HCT116 (cell line): ENCODE data around the gene SPARC. TPM values are rescaled to one million over a fixed set of nuclear protein-coding genes. Genes with fewer than 3 reads are reported as not detected.
A peak's percentile ranks its signal among the peaks of the same experiment; 100 is the strongest.

Experiments used
- ATAC-seq: fragments of 200-7000 bp; cut with Tn5 transposase; 2 replicates; pipeline ENCODE4 v1.9.1; 2020; ENCODE audit warnings: mild to moderate bottlenecking, moderate library complexity
- Bru-seq: library from RNA; stranded (reverse); fragments of 400-500 nt; gene quantifications from one replicate; lab custom pipeline; 2021; lab: Mats Ljungman, UMichigan
- BruChase-seq, 2 experiments: library from RNA; stranded (reverse); fragments of 400-500 nt; gene quantifications; one replicate each; lab custom pipeline; 2021; lab: Mats Ljungman, UMichigan
- BruUV-seq: library from RNA; stranded (reverse); fragments of 400-500 nt; replicated peaks from 2 replicates; lab custom pipeline; 2021; lab: Mats Ljungman, UMichigan
- CTCF ChIA-PET: fragments of 300-600 bp; sonication (Branson Sonifier 250); formaldehyde crosslinking; loops from one replicate; lab custom pipeline; 2021; ENCODE audit warnings: antibody characterized with exemption; lab: Charles Lee
- POLR2A ChIA-PET: fragments of 300-600, 350-600 bp; sonication (Branson Sonifier 250); formaldehyde crosslinking; loops from one replicate; lab custom pipeline; 2021; ENCODE audit warnings: antibody characterized with exemption; lab: Charles Lee
- RAD21 ChIA-PET, 2 experiments: fragments of 300-600 bp; sonication (Branson Sonifier 250); formaldehyde crosslinking; loops; one replicate each; lab custom pipeline; 2023; ENCODE audit warnings: low total read pairs in 2 of 2; ENCODE audit not compliant: uncharacterized antibody in 2 of 2, unreplicated experiment in 2 of 2, low non-redundant PET in 1 of 2; lab: Charles Lee
- DNase-seq: peaks from one replicate; pipeline ENCODE4 v3.0.0-alpha.2; 2010; ENCODE audit warnings: low read depth, low spot score
- H2AFZ ChIP-seq: fragments of 200-600 bp; shearing (Covaris generic), sonication (generic); 2 replicates; pipeline ENCODE4 v1.6.1; 2017; ENCODE audit warnings: low read depth, mixed run types, mixed read lengths, antibody characterized with exemption, low read length; ENCODE audit not compliant: poor library complexity, severe bottlenecking
- H3K27ac ChIP-seq: 2 replicates; pipeline ENCODE4 v1.5.1; 2012; ENCODE audit warnings: low read depth, low read length
- H3K27me3 ChIP-seq: fragments of 200-600 bp; sonication (generic); 2 replicates; pipeline ENCODE4 v1.6.1; 2016; ENCODE audit warnings: mixed run types, low read length, mixed read lengths; ENCODE audit not compliant: insufficient read depth
- H3K36me3 ChIP-seq, 2 experiments: fragments of 200-500 bp in 1 of 2; fragments of 200-600 bp in 1 of 2; sonication (Bioruptor generic) in 1 of 2; sonication (generic) in 1 of 2; 2 replicates each; pipeline versions ENCODE4 v1.5.1 to v1.6.1; 2014 to 2016; ENCODE audit warnings: low read length in 2 of 2, inconsistent platforms in 1 of 2, mixed read lengths in 1 of 2, mixed run types in 1 of 2; ENCODE audit not compliant: insufficient read depth in 2 of 2, control insufficient read depth in 1 of 2
- H3K4me1 ChIP-seq, 2 experiments: fragments of 200-600 bp in 1 of 2; sonication (generic) in 1 of 2; 2 replicates each; pipeline versions ENCODE4 v1.5.1 to v1.6.1; 2012 to 2017; ENCODE audit warnings: low read length in 2 of 2, inconsistent platforms in 1 of 2, mild to moderate bottlenecking in 1 of 2, mixed read lengths in 1 of 2, mixed run types in 1 of 2, moderate library complexity in 1 of 2; ENCODE audit not compliant: insufficient read depth in 2 of 2, control insufficient read depth in 1 of 2
- H3K4me2 ChIP-seq: fragments of 200-600 bp; sonication (generic); 2 replicates; pipeline ENCODE4 v1.6.1; 2017; ENCODE audit warnings: mixed run types, low read length, mixed read lengths
- H3K4me3 ChIP-seq, 2 experiments: fragments of 200-600 bp in 1 of 2; sonication (generic) in 1 of 2; replicated peaks in 1 of 2; 2 replicates each; pipeline ENCODE4 v1.5.1; 2011 to 2016; ENCODE audit warnings: low read length in 2 of 2, control low read depth in 1 of 2, low read depth in 1 of 2, mild to moderate bottlenecking in 1 of 2, mixed read lengths in 1 of 2, mixed run types in 1 of 2
- H3K79me2 ChIP-seq: fragments of 200-600 bp; sonication (generic); 2 replicates; pipeline ENCODE4 v1.6.1; 2017; ENCODE audit warnings: mild to moderate bottlenecking, mixed run types, low read length, moderate library complexity, mixed read lengths; ENCODE audit not compliant: insufficient read depth
- H3K9ac ChIP-seq: fragments of 200-600 bp; sonication (generic); 2 replicates; pipeline ENCODE4 v1.6.1; 2016; ENCODE audit warnings: low read length, mixed read lengths
- H3K9me2 ChIP-seq: fragments of 200-600 bp; sonication (generic), shearing (Covaris generic); 2 replicates; pipeline ENCODE4 v1.6.1; 2017; ENCODE audit warnings: mixed run types, mild to moderate bottlenecking, moderate library complexity; ENCODE audit not compliant: insufficient read depth
- H3K9me3 ChIP-seq, 2 experiments: fragments of 200-500 bp in 1 of 2; fragments of 200-600 bp in 1 of 2; sonication (Bioruptor generic) in 1 of 2; sonication (generic) in 1 of 2; 2 replicates each; pipeline ENCODE4 v1.6.1; 2014 to 2017; ENCODE audit warnings: low read length in 2 of 2, mixed read lengths in 2 of 2, inconsistent platforms in 1 of 2, low read depth in 1 of 2, mild to moderate bottlenecking in 1 of 2, mixed run types in 1 of 2, moderate library complexity in 1 of 2; ENCODE audit not compliant: control insufficient read depth in 1 of 2, insufficient read depth in 1 of 2
- H4K20me1 ChIP-seq: fragments of 200-600 bp; sonication (generic), shearing (Covaris generic); 2 replicates; pipeline ENCODE4 v1.6.1; 2017; ENCODE audit warnings: mixed run types, mild to moderate bottlenecking, moderate library complexity; ENCODE audit not compliant: insufficient read depth
- ATF3 ChIP-seq: IDR thresholded peaks from 2 replicates; pipeline ENCODE4 v1.6.1; 2012
- CBX3 ChIP-seq: IDR thresholded peaks from 2 replicates; pipeline ENCODE4 v1.6.1; 2012; ENCODE audit warnings: low read depth
- CEBPB ChIP-seq: IDR thresholded peaks from 2 replicates; pipeline ENCODE4 v1.6.1; 2012; ENCODE audit warnings: low read depth
- CTCF ChIP-seq, 3 experiments: fragments of 200-600 bp in 1 of 3; sonication (generic) in 1 of 3; IDR thresholded peaks in 2 of 3; conservative IDR thresholded peaks in 1 of 3; 2 replicates each; pipeline ENCODE4 v1.5.1; 2012 to 2017; ENCODE audit warnings: low read depth in 2 of 3, low read length in 2 of 3, antibody characterized with exemption in 1 of 3, borderline replicate concordance in 1 of 3, control low read depth in 1 of 3, mild to moderate bottlenecking in 1 of 3, mixed read lengths in 1 of 3, mixed run types in 1 of 3, moderate library complexity in 1 of 3; ENCODE audit not compliant: insufficient read depth in 1 of 3
- EGR1 ChIP-seq: IDR thresholded peaks from 2 replicates; pipeline ENCODE4 v1.6.1; 2012; ENCODE audit warnings: low read depth
- ELF1 ChIP-seq: IDR thresholded peaks from 2 replicates; pipeline ENCODE4 v1.6.1; 2012; ENCODE audit warnings: low read depth, borderline replicate concordance
- EZH2 ChIP-seq: fragments of 200-600 bp; sonication (generic); IDR thresholded peaks from 2 replicates; pipeline ENCODE4 v1.6.1; 2017; ENCODE audit warnings: antibody characterized with exemption, mixed run types
- FOSL1 ChIP-seq: IDR thresholded peaks from 2 replicates; pipeline ENCODE4 v1.6.1; 2012; ENCODE audit warnings: low read depth
- JUND ChIP-seq: IDR thresholded peaks from 2 replicates; pipeline ENCODE4 v1.6.1; 2012
- MAX ChIP-seq: IDR thresholded peaks from 2 replicates; pipeline ENCODE4 v1.6.1; 2012
- POLR2A ChIP-seq: IDR thresholded peaks from 2 replicates; pipeline ENCODE4 v1.7.0; 2011; ENCODE audit warnings: borderline replicate concordance; ENCODE audit not compliant: insufficient read depth, insufficient read length; ENCODE audit errors: extremely low read depth
- RAD21 ChIP-seq: IDR thresholded peaks from 2 replicates; pipeline ENCODE4 v1.6.1; 2012; ENCODE audit warnings: low read depth, mild to moderate bottlenecking
- REST ChIP-seq: IDR thresholded peaks from 2 replicates; pipeline ENCODE4 v1.6.1; 2012; ENCODE audit warnings: low read depth
- SRF ChIP-seq: IDR thresholded peaks from 2 replicates; pipeline ENCODE4 v1.6.1; 2012; ENCODE audit warnings: low read depth
- TCF7L2 ChIP-seq: IDR thresholded peaks from 2 replicates; pipeline ENCODE4 v1.7.0; 2011; ENCODE audit warnings: borderline replicate concordance, inconsistent platforms; ENCODE audit not compliant: insufficient read depth, insufficient read length; ENCODE audit errors: extremely low read depth
- YY1 ChIP-seq: IDR thresholded peaks from 2 replicates; pipeline ENCODE4 v1.6.1; 2011; ENCODE audit warnings: low read length, low read depth, moderate library complexity, mild to moderate bottlenecking; ENCODE audit not compliant: insufficient replicate concordance; ENCODE audit errors: extremely low read depth
- ZBTB33 ChIP-seq: IDR thresholded peaks from 2 replicates; pipeline ENCODE4 v1.6.1; 2011; ENCODE audit warnings: mild to moderate bottlenecking, low read length, moderate library complexity; ENCODE audit not compliant: insufficient replicate concordance; ENCODE audit errors: extremely low read depth
- ZFX ChIP-seq: fragments of 450-650 bp; IDR thresholded peaks from 2 replicates; pipeline ENCODE4 v1.6.1; 2017
- ZNF274 ChIP-seq: fragments of 200-500 bp; sonication (Bioruptor generic); IDR thresholded peaks from 2 replicates; pipeline ENCODE4 v1.6.1; 2014; ENCODE audit warnings: mild to moderate bottlenecking, low read depth, low read length, inconsistent platforms
- intact Hi-C: fragments of 100-400 bp; cut with micrococcal nuclease; formaldehyde crosslinking; loops from 2 replicates; pipeline ENCODE4 v1.10.0; 2022
- long read RNA-seq: library from polyadenylated mRNA; unstranded; transcript quantifications from one replicate; pipeline ENCODE4 v2.0.0, GENCODE V29; 2021; ENCODE audit not compliant: unreplicated experiment
- polyA plus RNA-seq: library from polyadenylated mRNA; unstranded; fragments of >200 nt; gene quantifications from 2 replicates; pipeline ENCODE4 v1.2.1, GENCODE V29; 2012; ENCODE audit warnings: missing spikeins
- total RNA-seq: library from RNA; stranded (reverse); gene quantifications from one replicate; pipeline ENCODE4 v1.2.1, GENCODE V29; 2021; ENCODE audit not compliant: unreplicated experiment

SPARC gene
- total RNA-seq (3.0 TPM), Bru-seq, nascent RNA (percentile 12 among the genes with signal in this experiment), BruChase-seq, experiment 1, labeled RNA remaining after a 6-hour chase (percentile 16 among the genes with signal in this experiment), BruChase-seq, experiment 2, labeled RNA remaining after a 2-hour chase (percentile 19 among the genes with signal in this experiment)
- 0.04 and 0.52 TPM in 2 replicates for polyA plus RNA-seq
- long read RNA-seq: 0 reads

GRCh38 chr5:151686674-151687407 lies at the start of gene SPARC:
Gene SPARC, minus strand, starts transcription at chr5:151686915. Its CDS starts 10,727 bp downstream, at chr5:151676188.
- no peak within 1 kb of the TSS for H3K4me2 ChIP-seq
- no peak within 1 kb of the TSS for H2AFZ ChIP-seq
- no peaks in the 10 kb centered on the region for H3K36me3 ChIP-seq
- H3K9me2 ChIP-seq: no peaks in the 10 kb centered on the region
- ChIA-PET CTCF (no interaction called here), POLR2A (no interaction called here), RAD21 (no interaction called here)
- H3K4me1 ChIP-seq: peaks cover 6 to 13% of the 10 kb centered on the region in 2 experiments; a peak in 3 of 4 replicates
- H3K27ac ChIP-seq: no peak within 1 kb of the TSS
- no peaks in the 10 kb centered on the region for H3K9me3 ChIP-seq
- ATAC-seq (no peak), DNase-seq (no peak)
- no peaks in the 10 kb centered on the region for H3K27me3 ChIP-seq
- intact Hi-C loops: no loop called here
- H3K4me3 ChIP-seq: no peak within 1 kb of the TSS
- no peaks in the 10 kb centered on the region for H3K79me2 ChIP-seq
- H4K20me1 ChIP-seq: no peaks in the 10 kb centered on the region
- no peak within 1 kb of the TSS for H3K9ac ChIP-seq
- BruUV-seq: no TSS peak
- TF ChIP-seq CEBPB (no peak), ZFX (no peak), RAD21 (no peak), ZBTB33 (no peak), POLR2A (no peak), JUND (no peak), YY1 (no peak), EGR1 (no peak), SRF (no peak), ELF1 (no peak), ATF3 (no peak), MAX (no peak), TCF7L2 (no peak), CTCF (IDR thresholded peaks at IDR 0.05 in 2 of 3, conservative IDR thresholded peaks at IDR 0.05 in 1 of 3; ENCODE audit: borderline replicate concordance in 1 of 3, insufficient read depth in 1 of 3, low read depth in 2 of 3, low read length in 2 of 3) (no peak), ZNF274 (no peak), EZH2 (no peak), CBX3 (no peak), FOSL1 (no peak), REST (no peak)
